HG02571 (cell line): Measurements from ENCODE around the gene DCPS.
"Not testable (repeated sequence)": the region's sequence is repeated elsewhere in the genome, so short reads cannot be mapped to it uniquely, and the experiment has no call there.

Source experiments
- ATAC-seq: cut with Tn5 transposase; IDR thresholded peaks from one replicate; pipeline ENCODE4 v1.9.1; 2021; ENCODE audit warnings: mild to moderate bottlenecking, moderate library complexity; ENCODE audit not compliant: unreplicated experiment

Gene DCPS

DNA sequence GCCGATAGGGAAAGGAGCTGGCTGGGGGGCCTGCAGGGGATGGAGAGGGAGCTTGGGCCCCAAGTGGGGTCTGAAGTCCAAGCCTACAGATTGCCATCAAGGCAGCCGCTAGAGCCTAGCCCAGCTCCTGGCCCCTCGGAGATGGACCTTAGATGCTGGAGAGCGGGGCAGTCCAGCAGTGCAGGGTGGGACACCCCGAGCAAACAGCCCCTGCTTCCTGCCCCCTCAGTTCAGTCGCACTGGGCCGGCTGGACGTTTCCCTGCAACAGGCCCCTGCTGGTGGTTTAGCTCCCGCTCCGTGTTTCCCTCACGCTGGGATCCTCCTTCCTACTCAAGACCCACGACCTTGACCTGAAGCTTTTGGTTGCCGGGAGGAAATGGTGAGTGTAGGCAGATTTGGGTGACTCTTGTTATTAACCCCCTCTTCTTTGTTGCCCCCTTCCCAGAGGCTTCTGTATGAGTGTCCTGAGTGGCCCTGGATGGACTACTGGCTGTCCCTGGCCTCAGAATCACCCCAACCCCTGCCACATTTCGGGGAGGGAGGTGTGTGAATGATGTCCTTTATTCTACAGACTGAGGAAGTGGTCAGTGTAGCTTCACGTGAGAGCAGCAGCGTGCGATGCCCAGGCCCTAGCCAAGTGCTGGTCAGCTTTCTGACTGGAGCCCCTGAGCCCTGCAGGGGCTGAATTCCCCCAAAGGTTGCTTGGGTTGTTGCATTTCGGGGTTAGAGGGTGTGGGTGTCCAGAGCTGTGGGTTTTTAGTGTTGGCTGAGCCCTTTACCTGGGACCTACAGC lies 54.3 kb downstream of the DCPS start:
- ATAC-seq, result no peak

DNA sequence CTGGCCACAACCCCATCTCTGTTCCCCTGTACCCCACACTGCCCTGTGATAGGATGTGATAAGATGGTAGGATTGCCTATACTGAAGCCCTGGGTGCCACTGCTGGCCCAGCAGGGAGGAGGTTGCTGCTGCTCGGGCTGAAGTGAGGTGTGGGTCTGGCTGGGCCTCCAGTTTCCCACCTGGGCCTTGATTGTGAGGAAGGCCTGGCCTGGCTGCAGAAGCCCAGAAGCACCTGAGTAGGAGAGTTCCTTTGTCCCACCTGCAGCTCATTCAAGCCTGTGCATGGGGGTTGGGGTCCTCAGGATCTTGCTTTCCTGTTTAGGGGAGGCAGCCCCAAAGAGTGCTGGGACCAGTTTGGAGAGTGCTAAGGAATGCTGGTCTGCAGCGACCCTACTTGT lies 54.9 kb downstream of the DCPS start:
- ATAC-seq, result no peak

DNA sequence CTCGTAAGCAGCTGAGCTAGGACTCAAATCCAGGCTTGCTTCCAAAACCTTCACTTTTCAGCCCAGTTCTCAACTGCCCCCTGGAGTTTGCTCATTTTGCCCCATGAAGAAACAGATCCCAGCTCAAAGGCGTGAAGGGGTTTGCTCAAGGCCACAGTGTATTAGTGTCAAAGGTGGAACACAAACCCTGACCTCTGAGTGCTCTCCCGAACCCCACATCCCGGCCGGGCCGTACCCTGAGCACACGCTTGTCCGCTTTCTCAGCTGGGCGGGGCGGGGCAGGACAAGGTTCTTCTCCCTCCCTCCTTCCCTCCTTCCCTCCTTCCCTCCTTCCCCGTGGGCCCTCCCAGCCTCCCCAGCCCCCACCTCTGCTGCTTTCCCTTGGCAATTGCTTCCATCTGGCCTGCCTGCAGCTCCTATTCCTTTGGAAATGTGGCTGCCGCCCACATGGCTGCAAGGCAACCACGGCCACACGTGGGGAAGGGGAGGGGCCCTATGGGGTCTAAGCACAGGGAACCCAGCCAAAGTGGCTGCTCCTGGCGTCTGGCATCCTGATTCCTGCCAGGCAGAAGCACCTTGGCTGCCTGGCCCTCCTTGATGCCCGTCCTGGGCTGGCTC lies 55.7 kb downstream of the DCPS start:
- no peak for ATAC-seq

DNA sequence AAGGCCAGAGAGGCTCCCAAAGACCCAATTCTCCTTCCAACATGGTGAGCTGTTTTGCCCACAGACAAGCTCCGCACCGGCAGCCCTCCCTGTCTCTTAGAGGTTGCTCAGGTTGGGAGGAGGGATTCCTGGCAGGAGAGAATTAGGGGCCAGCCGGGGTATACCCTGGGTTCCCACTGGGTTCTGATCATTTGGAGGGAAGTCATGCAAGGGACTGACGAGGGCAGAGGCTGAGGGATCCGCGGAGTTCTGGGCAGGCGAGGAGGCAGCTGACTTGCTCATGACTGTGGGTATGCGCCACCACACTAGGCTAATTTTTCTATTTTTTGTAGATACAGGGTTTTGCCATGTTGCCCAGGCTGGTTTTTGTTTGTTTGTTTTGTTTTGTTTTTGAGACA lies 56.2 kb downstream of the DCPS start:
- ATAC-seq, result no peak

DNA sequence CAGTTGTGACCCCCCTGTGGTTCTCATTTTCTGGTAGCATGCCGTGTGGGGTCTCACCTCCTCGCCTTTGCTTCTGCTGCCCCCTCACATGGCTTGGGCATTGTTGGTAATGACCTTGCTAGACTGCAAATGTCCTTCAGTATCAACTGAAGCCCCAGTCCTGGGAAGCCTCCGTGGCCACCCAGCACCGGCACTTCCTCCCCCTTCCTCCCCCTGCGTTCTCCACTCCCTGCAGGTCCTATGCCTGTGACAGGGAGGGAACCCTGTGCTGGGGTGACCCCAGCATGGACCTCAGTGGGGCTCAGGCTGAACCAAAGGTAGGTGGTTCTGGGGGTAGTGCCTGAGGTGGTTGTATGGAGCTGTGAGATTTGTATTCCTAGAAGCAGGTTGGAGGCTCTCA lies 57.5 kb downstream of the DCPS start:
- no peak for ATAC-seq

DNA sequence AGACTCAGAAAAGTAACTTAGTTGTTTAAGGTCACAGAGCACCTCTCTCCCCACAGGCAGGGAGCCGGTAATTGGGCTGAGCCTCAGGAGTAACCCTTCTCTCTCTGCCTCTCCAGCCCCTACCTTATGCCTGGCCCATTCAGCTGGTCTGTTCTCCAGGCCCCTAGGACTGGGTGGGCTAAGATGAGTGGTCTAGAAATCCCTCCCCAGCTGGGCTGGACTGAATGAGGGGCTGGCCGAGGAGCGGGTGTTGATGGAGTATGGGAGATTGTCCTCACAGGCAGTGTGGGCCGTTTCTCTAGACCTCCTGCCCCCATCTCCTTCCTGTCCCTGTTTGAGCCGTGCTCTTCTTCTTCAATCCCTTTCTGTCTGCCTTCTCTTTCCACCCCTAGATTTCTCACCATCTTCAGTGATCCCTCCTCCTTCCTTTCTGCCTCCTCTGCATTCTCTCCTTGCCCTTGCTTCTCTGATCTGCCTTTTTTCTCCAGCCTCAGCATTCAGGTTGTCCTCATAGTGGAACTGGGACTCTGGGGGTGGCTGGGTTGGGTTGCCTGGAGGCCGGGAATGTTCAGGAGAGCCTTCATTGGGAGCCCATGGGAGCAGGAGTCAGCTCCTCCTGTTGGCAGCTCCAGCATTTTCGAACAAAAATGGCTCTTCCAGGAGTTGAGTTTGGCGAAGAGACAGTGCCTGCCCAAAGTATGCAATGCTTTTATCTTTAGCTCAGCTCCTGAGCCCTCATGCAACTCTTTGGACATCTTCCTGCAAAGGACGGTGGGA lies 59.2 kb downstream of the DCPS start:
- ATAC-seq, result no peak

DNA sequence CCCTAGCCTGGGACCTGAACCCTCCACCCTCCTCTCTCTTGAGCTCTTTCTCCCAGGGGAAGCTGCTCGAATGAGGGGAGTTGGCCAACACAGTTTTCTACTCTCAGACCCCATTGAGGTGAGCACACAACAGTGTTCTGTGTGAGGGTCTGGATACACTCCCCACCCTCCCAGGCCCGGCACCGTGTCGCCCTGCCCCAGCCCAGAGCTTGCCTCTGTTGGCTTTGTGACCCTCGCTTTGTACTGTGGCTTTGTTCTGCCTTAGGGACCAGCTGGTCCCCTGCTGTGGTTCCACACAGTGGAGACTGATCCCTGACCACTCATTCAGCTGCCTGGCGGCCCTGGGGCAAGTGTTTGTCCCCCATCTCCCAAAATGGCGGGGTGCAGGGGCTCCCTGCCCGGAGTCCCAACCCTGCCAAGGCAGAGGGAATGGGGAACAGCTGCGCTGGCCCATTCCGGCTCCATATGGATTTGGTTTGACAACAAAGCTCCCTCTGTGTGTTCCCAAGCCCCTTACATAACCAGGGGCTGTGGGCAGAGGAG lies 59.9 kb downstream of the DCPS start:
- no peak for ATAC-seq

DNA sequence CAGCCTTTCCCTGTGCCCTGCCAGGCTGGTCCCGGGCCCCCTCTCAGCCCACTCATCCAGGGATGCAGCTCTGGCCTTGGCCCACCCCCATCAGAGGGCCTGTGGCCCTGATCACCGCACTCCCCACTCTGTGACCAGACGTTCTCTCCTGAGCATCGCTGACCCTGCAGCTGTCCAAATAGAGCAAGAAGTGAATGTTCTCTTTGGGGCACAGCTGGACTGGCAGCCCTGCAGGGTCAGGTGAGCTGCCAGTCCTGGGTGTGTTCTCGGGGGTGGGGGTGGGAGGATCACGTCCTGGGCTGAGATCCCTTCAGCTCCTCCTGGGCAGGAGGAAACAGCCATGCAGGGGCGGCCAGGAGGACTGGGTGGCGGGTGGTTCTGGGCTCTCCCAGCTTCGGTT lies 60.9 kb downstream of the DCPS start:
- ATAC-seq, result not testable (repeated sequence)

DNA sequence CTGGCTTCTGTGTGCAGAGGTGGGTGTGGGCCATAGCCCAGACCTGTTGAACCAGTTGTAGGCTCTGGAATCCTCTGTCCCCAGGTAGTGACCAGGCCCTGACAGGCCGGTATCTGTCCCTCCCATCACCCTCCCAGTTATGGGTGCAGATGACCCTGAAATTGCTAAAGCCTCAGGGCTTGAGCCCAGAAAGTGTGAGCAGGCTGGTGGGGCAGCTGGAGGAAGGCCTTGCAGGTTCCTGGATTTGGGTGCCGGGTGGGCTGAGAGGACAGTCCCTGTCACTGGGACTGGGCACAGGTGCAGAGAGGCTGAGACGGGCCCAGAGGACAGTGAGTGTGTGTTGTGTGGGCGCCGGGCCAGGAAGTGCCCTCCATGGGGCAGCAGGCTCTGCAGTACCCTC lies 61.6 kb downstream of the DCPS start:
- ATAC-seq, result not testable (repeated sequence)

DNA sequence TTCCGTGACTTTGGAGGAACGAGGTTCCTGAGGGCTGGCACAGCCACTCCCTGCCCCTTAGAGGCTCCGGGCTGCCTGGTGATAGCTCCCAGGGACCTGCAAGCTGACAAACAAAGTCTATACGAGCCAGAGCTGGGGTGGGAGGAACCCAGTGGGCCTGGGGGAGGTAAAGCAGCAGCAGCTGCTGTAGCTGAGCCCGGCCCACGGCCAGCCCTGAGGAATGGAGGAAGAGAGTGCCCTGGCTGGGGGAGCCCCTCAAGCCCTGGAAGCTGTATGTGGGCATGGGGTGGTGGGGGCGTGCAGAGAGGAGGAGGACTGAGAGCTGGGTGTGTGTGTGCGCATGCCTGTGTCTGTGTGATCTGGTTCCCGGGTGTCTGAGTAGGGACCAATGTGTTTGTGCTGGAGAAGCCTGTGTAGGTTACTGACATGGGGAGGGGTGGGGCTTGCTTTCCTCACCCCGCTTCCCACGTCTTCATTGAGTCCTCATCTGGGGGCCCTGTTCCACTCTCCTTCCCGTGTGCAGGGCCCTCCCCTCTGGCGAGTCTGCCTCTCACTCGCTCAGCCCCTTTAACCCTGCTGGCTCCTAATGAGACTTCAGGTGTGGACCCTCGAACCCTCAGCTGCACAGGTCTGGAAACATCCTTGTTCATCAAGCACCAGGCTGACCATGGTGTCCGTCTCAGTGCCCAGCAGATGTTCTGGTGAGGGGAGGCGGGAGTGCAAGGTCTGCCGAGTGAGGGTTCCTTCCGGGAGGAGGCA lies 62.4 kb downstream of the DCPS start:
- ATAC-seq, result no peak

DNA sequence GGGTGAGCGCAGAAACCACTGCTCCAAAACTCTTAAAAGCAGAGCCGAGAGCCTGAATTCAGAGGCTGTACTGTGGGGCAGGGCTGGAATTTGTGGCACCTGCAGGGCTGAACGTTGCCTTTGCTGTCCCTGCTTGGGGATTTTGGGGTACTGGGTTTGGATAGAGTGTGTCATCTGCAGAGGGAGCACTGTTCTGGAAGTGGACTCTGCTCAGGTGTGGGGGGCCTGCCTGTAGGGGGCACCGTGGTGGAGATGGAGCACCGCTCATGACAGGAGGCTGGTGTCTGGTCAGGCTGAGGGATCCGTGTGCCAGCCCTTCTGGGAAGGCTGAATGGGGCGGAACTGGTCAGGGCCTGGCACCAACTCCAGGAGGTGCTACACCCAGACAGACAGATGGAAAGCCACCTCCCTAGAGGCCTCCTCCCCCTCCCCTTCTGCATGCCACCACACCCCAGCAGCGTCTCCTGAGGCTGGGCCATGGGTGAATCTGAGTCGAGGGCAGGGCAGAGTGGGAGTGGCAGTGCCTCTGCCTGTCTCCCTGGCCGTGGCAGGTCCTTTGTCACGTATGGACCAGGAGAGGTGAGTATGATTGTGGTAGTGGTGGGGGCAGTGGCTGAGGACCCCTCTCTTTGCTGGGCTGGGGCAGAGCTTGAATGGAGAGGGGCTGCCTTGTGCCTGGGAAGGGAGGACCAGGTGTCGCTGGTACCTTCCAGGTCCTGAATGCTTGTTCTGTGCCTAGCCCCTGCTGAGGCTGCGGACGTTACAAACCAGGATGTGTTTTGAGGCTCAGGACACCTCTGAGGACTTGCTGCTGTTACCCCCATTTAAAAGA lies 63.2 kb downstream of the DCPS start:
- not testable (repeated sequence) for ATAC-seq

DNA sequence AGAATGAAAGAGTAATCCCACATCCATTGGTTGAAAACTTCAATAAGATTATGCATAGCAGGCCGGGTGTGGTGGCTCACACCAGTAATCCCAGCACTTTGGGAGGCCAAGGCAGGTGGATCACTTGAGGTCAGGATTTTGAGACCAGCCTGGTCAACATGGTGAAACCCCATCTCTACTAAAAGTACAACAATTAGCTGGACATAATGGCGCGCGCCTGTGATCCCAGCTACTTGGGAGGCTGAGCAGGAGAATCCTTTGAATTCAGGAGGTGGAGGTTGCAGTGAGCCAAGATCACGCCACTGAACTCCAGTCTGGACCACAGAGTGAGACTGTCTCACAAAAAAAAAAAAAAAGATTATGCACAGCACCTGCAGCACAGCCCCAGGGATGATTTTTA lies 63.9 kb downstream of the DCPS start:
- ATAC-seq, result not testable (repeated sequence)

DNA sequence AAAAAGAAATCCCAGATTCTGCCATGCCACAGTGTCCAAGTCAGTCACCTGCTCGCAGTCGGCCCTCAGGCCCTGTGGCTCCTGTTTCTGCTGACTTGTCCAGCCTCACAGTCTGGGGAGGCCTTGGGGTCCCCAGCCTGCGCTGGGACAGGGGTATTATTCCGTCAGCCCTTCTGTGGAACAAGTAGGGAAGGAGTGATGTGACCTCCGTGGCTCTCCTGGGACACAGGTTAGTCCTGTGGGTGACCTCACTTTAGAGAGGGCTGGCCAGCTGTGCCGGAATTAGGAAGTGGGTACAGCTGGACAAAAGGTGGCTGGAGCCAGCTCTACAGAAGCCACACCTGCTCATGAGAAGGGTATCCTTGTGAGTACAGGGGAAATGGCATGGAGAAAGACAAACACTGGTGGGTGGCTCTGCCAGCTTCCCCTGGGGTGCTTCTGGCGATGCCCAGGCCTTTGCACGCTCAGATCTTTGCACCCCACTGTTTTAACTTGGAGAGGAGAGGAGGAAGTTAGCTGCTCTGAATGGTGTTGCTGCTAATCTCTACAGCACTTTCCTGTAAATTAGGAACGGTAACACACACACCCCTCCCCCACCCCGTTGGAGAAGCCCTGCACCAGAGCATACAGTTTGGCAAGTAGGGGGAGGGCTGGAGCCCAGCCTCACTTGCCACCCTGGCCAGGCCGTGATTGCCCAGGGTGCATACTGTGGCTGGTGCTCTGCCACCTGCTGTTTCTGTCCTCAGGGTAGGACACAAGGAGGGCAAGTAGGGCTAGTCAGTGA lies 64.7 kb downstream of the DCPS start:
- not testable (repeated sequence) for ATAC-seq

DNA sequence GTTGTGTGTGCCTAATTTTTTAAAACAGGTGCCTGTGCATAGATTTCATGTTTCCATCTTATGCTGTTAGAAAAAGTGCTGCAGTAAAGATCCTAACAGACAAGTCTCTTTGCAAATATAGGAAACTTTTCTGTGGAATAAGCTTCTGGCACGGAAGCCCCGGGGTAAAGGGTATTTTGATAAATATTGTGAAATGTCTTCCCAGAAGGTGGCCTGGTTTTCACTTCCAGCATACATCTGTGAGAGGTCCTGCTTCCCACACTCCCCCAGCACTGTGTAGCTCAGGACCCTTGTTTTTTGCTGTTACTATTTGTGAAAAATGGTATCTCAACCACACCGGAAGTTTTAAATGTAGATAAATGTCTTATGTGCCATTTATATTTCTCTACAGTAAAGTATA lies 66.2 kb downstream of the DCPS start:
- ATAC-seq, result no peak

DNA sequence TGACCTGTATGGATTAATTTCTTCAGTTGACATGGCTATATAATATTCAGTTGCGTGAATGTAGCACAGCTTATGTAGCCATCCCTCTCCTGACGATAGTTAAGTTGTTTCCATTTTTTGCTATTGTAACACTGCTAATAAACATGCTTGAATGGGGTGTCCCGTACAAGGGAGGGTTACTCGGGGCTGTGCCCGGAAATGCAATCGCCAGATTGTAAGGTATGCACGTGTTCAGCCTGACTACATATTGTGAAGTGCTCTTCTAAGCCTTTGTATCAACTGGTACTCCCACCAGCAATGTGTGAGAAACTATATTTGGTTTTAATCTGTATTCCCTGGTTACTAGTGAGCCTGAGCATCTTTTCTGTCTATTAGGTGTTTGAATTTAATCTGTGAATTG lies 67.7 kb downstream of the DCPS start:
- no peak for ATAC-seq

DNA sequence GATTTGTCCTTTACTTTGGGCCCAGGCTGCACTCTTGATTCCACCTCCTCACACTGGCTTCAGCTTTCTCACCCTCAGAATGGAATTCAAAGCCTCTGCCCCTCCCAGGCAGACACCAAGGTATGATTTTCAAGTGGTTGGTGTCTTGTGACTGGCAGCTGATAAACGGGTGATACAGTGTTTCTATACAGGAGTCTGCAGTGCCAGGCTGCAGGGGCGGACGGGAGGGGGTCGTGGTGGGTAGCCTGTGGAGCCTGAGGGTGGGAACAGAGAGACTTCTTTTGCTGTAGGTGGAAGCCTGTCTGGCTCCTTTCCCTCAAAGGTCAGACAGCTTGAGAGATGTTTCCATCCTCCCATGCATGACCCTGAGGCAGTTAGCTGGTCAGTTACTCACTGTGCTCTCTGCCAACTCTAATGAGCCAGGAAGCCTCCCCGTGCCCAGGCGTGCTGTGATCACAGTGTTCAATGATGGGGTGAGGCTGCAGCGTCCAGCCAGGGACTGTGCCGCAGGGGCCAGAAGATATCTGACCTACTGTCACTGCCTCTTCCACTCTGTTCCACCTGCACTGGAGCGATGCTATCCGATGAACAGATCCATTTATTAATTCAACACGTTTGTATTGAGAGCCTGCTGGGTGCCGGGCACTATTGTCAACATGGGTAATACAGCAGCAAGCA lies 69.7 kb downstream of the DCPS start:
- ATAC-seq, result not testable (repeated sequence)

DNA sequence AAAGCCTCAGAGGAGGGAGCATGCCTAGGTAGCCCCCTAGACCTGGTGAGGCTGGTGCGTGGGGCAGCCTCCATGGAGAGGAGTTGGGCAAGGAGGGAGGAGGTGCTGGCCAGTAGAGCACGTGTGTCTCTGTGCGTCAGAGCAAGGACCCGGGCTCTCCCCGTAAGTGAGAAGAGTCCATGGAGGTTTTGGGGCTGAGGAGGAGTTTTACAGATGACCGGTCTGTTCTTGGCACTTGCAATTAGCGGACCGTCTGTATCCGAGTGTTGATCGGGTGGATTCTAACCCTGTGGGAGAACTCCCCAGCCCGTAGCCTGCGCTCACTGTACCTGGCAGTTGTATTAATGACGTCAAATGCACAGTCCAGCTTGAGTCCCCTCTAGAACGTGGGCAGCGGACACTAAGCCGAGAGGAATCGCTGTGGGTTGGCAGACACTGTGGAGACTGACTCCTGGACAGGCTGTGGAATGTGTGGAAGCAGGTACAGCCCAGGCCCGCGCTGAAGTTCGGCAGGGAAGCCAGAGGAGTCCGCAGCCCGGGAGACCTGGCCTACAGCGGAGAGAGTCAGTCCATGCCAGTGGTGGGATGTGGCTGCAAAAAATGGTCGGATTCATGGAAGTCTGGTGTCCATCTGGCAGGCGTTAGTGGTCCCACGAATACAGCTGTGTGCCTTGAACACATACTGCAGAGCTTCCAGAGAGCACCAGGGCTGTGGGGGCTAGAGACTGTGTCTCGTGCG lies 70.9 kb downstream of the DCPS start:
- not testable (repeated sequence) for ATAC-seq

DNA sequence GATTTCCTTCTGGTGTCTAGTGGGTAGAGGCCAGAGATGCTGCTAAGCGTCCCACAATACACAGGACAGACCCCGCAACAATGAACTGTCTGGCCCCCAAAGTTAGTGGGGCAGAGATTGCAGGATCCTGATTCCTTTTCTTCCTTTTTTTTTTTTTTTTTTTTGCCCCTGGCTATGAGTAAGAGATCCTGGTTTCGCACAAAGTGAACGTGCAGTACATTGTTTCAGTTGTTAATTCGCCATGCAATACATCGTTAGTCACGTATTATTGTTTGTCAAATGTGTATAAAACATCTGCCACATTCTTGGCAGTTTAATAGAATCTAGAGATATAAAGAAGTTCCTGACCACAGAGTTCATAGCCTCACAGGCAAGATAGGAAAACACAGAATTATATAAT lies 71.9 kb downstream of the DCPS start:
- ATAC-seq, result no peak
